ENCODE measurements around the gene JAKMIP2.

DNA sequence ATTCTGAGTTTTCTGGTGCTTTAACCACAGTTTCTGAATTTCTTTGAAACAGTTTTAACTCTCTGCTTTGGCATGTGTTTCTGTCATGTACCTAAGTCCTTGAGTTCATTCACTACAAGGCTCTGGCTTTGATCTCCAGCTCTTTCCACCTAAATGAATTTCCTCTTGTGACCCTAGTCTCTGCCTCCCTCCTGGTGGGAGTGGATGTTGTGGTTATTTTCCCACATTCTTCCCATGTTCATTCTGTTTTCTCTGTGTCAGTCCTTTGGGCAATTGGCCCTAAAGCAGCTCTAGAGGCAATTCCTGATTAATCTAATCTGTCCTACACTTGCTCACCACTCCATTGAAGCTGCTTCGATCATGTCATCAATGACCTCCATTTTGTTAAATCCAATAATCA lies 244.3 kb downstream of the JAKMIP2 start:
- TF ChIP-seq ZNF8 (CRISPR knock-in tag; IDR thresholded peaks at IDR 0.05): no peak
- no peak for TF ChIP-seq ISL1 (CRISPR knock-in tag; IDR thresholded peaks at IDR 0.05)
- no peak for TF ChIP-seq CSRNP3 (CRISPR knock-in tag; IDR thresholded peaks at IDR 0.05)
- TF ChIP-seq ZFP30 (CRISPR knock-in tag; IDR thresholded peaks at IDR 0.05): no peak
- no peak for TF ChIP-seq ESRRG (CRISPR knock-in tag; IDR thresholded peaks at IDR 0.05)
- TF ChIP-seq ARNTL (CRISPR knock-in tag; IDR thresholded peaks at IDR 0.05; ENCODE audit: borderline replicate concordance, low read depth): no peak
- TF ChIP-seq RARB (CRISPR knock-in tag; IDR thresholded peaks at IDR 0.05): no peak
- TF ChIP-seq, protein P1, sequence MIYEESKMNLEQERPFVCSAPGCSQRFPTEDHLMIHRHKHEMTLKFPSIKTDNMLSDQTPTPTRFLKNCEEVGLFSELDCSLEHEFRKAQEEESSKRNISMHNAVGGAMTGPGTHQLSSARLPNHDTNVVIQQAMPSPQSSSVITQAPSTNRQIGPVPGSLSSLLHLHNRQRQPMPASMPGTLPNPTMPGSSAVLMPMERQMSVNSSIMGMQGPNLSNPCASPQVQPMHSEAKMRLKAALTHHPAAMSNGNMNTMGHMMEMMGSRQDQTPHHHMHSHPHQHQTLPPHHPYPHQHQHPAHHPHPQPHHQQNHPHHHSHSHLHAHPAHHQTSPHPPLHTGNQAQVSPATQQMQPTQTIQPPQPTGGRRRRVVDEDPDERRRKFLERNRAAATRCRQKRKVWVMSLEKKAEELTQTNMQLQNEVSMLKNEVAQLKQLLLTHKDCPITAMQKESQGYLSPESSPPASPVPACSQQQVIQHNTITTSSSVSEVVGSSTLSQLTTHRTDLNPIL (CRISPR knock-in tag; IDR thresholded peaks at IDR 0.05; ENCODE audit: low read depth): no peak

All from SK-N-SH treated with all-trans-retinoic acid at 6 μM for 48 hours (cell line).